Endothelial cell (in vitro differentiated cells): ENCODE measurements around the gene ASTN1. TPM values are rescaled to one million over a fixed set of nuclear protein-coding genes. Genes with fewer than 3 reads are reported as not detected.
A peak's percentile ranks its signal among the peaks of the same experiment; 100 is the strongest.

Source experiments
- DNase-seq: peaks from one replicate; pipeline ENCODE4 v3.0.0; 2021; ENCODE audit warnings: low spot score
- H3K27ac Mint-ChIP-seq: one replicate; pipeline ENCODE4 v1.8.0; 2021; ENCODE audit warnings: mixed read lengths, inconsistent platforms; ENCODE audit not compliant: unreplicated experiment
- H3K27me3 Mint-ChIP-seq: one replicate; pipeline ENCODE4 v1.8.0; 2021; ENCODE audit warnings: mild to moderate bottlenecking, moderate library complexity, mixed read lengths, inconsistent platforms; ENCODE audit not compliant: unreplicated experiment
- H3K36me3 Mint-ChIP-seq: one replicate; pipeline ENCODE4 v1.8.0; 2021; ENCODE audit warnings: mild to moderate bottlenecking, low read depth, mixed read lengths, inconsistent platforms; ENCODE audit not compliant: unreplicated experiment
- H3K4me1 Mint-ChIP-seq: one replicate; pipeline ENCODE4 v1.8.0; 2021; ENCODE audit warnings: mild to moderate bottlenecking, mixed read lengths, inconsistent platforms; ENCODE audit not compliant: unreplicated experiment
- H3K4me3 Mint-ChIP-seq: one replicate; pipeline ENCODE4 v1.8.0; 2021; ENCODE audit warnings: mild to moderate bottlenecking, mixed read lengths, inconsistent platforms; ENCODE audit not compliant: unreplicated experiment
- H3K9me3 Mint-ChIP-seq: one replicate; pipeline ENCODE4 v1.8.0; 2021; ENCODE audit warnings: mixed read lengths, inconsistent platforms; ENCODE audit not compliant: unreplicated experiment
- CTCF ChIP-seq: fragments of 200-600 bp; sonication (generic); IDR thresholded peaks from one replicate; pipeline ENCODE4 v1.5.0; 2021; ENCODE audit warnings: antibody characterized with exemption; ENCODE audit not compliant: unreplicated experiment
- total RNA-seq: library from RNA; stranded (reverse); fragmentation: NEBNext Ultra II Directional; extraction: Animal tissue kit (Norgen Biotek cat#: 25700); gene quantifications from one replicate; pipeline ENCODE4 v1.2.1, GENCODE V29; 2021; ENCODE audit not compliant: unreplicated experiment

Gene ASTN1
- total RNA-seq, 1 donor from 2014 or later = 66.6 TPM

GRCh38 chr1:176843352-176844297 is 320.9 kb downstream of the ASTN1 start:
- Mint-ChIP-seq H3K36me3 (no peaks in the 10 kb centered on the region), H3K9me3 (no peaks in the 10 kb centered on the region), H3K27me3 (peaks cover 2% of the 10 kb centered on the region), H3K4me3 (no peak overlapping the region), H3K27ac (no peak overlapping the region), H3K4me1 (no peaks in the 10 kb centered on the region)
- peak; percentile 53 for DNase-seq
- TF ChIP-seq CTCF = peak; percentile 53

- Mint-ChIP-seq H3K4me1 (no peaks in the 10 kb centered on the region), H3K9me3 (no peaks in the 10 kb centered on the region), H3K36me3 (no peaks in the 10 kb centered on the region), H3K27ac (no peak overlapping the region), H3K27me3 (peaks cover 3% of the 10 kb centered on the region), H3K4me3 (no peak overlapping the region)
- no peak for DNase-seq
- TF ChIP-seq CTCF = no peak
These were observed 323.3 kb downstream of the ASTN1 start for GRCh38 chr1:176841238-176841637.

GRCh38 chr1:176839216-176839615 is 325.3 kb downstream of the ASTN1 start:
- H3K27ac Mint-ChIP-seq = no peak overlapping the region
- no peak for TF ChIP-seq CTCF
- H3K36me3 Mint-ChIP-seq = no peaks in the 10 kb centered on the region
- no peaks in the 10 kb centered on the region for H3K4me1 Mint-ChIP-seq
- no peak overlapping the region for H3K4me3 Mint-ChIP-seq
- H3K27me3 Mint-ChIP-seq = peaks cover 1% of the 10 kb centered on the region
- H3K9me3 Mint-ChIP-seq = no peaks in the 10 kb centered on the region
- DNase-seq = no peak

- Mint-ChIP-seq H3K9me3 (no peaks in the 10 kb centered on the region), H3K4me1 (no peaks in the 10 kb centered on the region), H3K27ac (no peak overlapping the region), H3K27me3 (peaks cover 1% of the 10 kb centered on the region), H3K36me3 (no peaks in the 10 kb centered on the region), H3K4me3 (no peak overlapping the region)
- TF ChIP-seq CTCF = no peak
- DNase-seq = no peak
These were observed 326.1 kb downstream of the ASTN1 start for GRCh38 chr1:176838276-176838995.

- Mint-ChIP-seq H3K27ac (no peak overlapping the region), H3K27me3 (peaks cover 1% of the 10 kb centered on the region), H3K4me1 (no peaks in the 10 kb centered on the region), H3K9me3 (no peaks in the 10 kb centered on the region), H3K36me3 (no peaks in the 10 kb centered on the region), H3K4me3 (no peak overlapping the region)
- no peak for DNase-seq
- TF ChIP-seq CTCF = no peak
These were observed 326.8 kb downstream of the ASTN1 start for GRCh38 chr1:176837708-176838107.
